Liver (tissue), 3 donors: ENCODE results near the gene ZC3H11A.

Experiments used
- CTCF ChIP-seq: fragments of 150-350 bp; IDR thresholded peaks from 2 replicates; pipeline ENCODE4 v1.5.1; 2017; ENCODE audit warnings: improper control_type of control experiment, low read depth, low read length; ENCODE audit not compliant: missing input control
- EGR1 ChIP-seq, 2 donors: IDR thresholded peaks; 2 replicates each; pipeline ENCODE4 v1.6.1; 2016 to 2018; ENCODE audit warnings: antibody characterized with exemption in 2 of 2, low read depth in 2 of 2
- MAX ChIP-seq: IDR thresholded peaks from 2 replicates; pipeline ENCODE4 v1.6.1; 2016; ENCODE audit warnings: antibody characterized with exemption
- TAF1 ChIP-seq: conservative IDR thresholded peaks from 2 replicates; pipeline ENCODE4 v1.6.1; 2016; ENCODE audit warnings: antibody characterized with exemption, mild to moderate bottlenecking
- YY1 ChIP-seq: IDR thresholded peaks from 2 replicates; pipeline ENCODE4 v1.6.1; 2016; ENCODE audit warnings: antibody characterized with exemption, mild to moderate bottlenecking
- donor health status: healthy.
- donor health status: healthy.

- TF ChIP-seq YY1 (no peak), CTCF (no peak), EGR1 (IDR thresholded peaks at IDR 0.05; ENCODE audit: low read depth in 2 of 2) (no peak), MAX (no peak), TAF1 (no peak)
These were observed 44.4 kb upstream of the ZC3H11A start for GRCh38 chr1:203751051-203751450.
